Ureter (tissue), 1 donor: ENCODE data around the gene PTGFRN. TPM values are rescaled to one million over a fixed set of nuclear protein-coding genes. Genes with fewer than 3 reads are reported as not detected.

ENCODE experiments used
- DNase-seq: peaks from one replicate; pipeline ENCODE4 v3.0.0-alpha.2; 2020; ENCODE audit warnings: low spot score
- total RNA-seq: library from RNA; stranded (reverse); gene quantifications from one replicate; pipeline ENCODE4 v1.2.4, GENCODE V29; 2023
- donor health status: DM: yes; HTN: yes; CAD: no.

The PTGFRN gene
- total RNA-seq, 1 donor from 2014 or later = 103 TPM

- DNase-seq = no peak
Measured at GRCh38 chr1:117033772-117034171, 124.1 kb downstream of the PTGFRN start.

GRCh38 chr1:117034791-117035290 is 125.1 kb downstream of the PTGFRN start:
- no peak for DNase-seq

- no peak for DNase-seq
Measured at GRCh38 chr1:117036018-117036461, 126.3 kb downstream of the PTGFRN start.

GRCh38 chr1:117037802-117038201 is 128.1 kb downstream of the PTGFRN start:
- no peak for DNase-seq

- no peak for DNase-seq
Measured at GRCh38 chr1:117038236-117038635, 128.5 kb downstream of the PTGFRN start.

Other genes starting within 250 kb of the PTGFRN start
- 31.1 TPM for gene IGSF3, start 242.2 kb upstream of the PTGFRN start, total RNA-seq
- 7.1 TPM for gene CD2, start 155.5 kb upstream of the PTGFRN start, total RNA-seq
- 1.1 TPM for gene CD101, start 91.8 kb downstream of the PTGFRN start, total RNA-seq
- 25.1 TPM for gene TTF2, start 150.4 kb downstream of the PTGFRN start, total RNA-seq
- gene TRIM45, start 211.8 kb downstream of the PTGFRN start, total RNA-seq = 8.0 TPM